Measurements from ENCODE around the gene CCDC15. TPM values are rescaled to one million over a fixed set of nuclear protein-coding genes. Genes with fewer than 3 reads are reported as not detected.

The CCDC15 gene
- total RNA-seq, 4 donors from 2014 or later, result under 0.01 to 3.5 (median 1.7) TPM

GRCh38 chr11:124987096-124987495 is 33.1 kb downstream of the CCDC15 start:
- DNase-seq, result no peak
- intact Hi-C loops (cut with DNase I; ENCODE audit: low total_unique reads), result no loop called here
- Histone ChIP-seq H3K9me3 (no peaks in the 10 kb centered on the region), H3K27ac (no peak overlapping the region), H3K4me1 (no peaks in the 10 kb centered on the region), H3K27me3 (no peaks in the 10 kb centered on the region), H3K36me3 (no peaks in the 10 kb centered on the region), H3K4me3 (no peak overlapping the region)
- no peak for TF ChIP-seq CTCF (IDR thresholded peaks at IDR 0.05)
- no peak for TF ChIP-seq POLR2A (IDR thresholded peaks at IDR 0.05)

- Histone ChIP-seq H3K4me3 (no peak overlapping the region), H3K27ac (no peak overlapping the region), H3K4me1 (no peaks in the 10 kb centered on the region), H3K27me3 (no peaks in the 10 kb centered on the region), H3K36me3 (no peaks in the 10 kb centered on the region), H3K9me3 (no peaks in the 10 kb centered on the region)
- intact Hi-C loops (cut with DNase I; ENCODE audit: low total_unique reads), result no loop called here
- TF ChIP-seq POLR2A (IDR thresholded peaks at IDR 0.05) (no peak), CTCF (IDR thresholded peaks at IDR 0.05) (no peak)
- DNase-seq, result no peak
Measured at GRCh38 chr11:124988063-124988462, 34.1 kb downstream of the CCDC15 start.

GRCh38 chr11:125001079-125001778 is 47.2 kb downstream of the CCDC15 start:
- H3K4me3 ChIP-seq, result no peak overlapping the region
- no peak for DNase-seq
- H3K4me1 ChIP-seq, result no peaks in the 10 kb centered on the region
- no peaks in the 10 kb centered on the region for H3K27me3 ChIP-seq
- no peaks in the 10 kb centered on the region for H3K9me3 ChIP-seq
- no peaks in the 10 kb centered on the region for H3K36me3 ChIP-seq
- TF ChIP-seq POLR2A (IDR thresholded peaks at IDR 0.05) (no peak), CTCF (IDR thresholded peaks at IDR 0.05) (no peak)
- no peak overlapping the region for H3K27ac ChIP-seq
- intact Hi-C loops (cut with DNase I; ENCODE audit: low total_unique reads), result no loop called here

- Histone ChIP-seq H3K27ac (no peak overlapping the region), H3K9me3 (no peaks in the 10 kb centered on the region), H3K4me3 (no peak overlapping the region), H3K27me3 (no peaks in the 10 kb centered on the region), H3K4me1 (no peaks in the 10 kb centered on the region), H3K36me3 (no peaks in the 10 kb centered on the region)
- intact Hi-C loops (cut with DNase I; ENCODE audit: low total_unique reads), result no loop called here
- no peak for DNase-seq
- TF ChIP-seq POLR2A (IDR thresholded peaks at IDR 0.05) (no peak), CTCF (IDR thresholded peaks at IDR 0.05) (no peak)
Measured at GRCh38 chr11:125001849-125002248, 47.8 kb downstream of the CCDC15 start.

- no peak overlapping the region for H3K27ac ChIP-seq
- no peaks in the 10 kb centered on the region for H3K9me3 ChIP-seq
- no peaks in the 10 kb centered on the region for H3K27me3 ChIP-seq
- H3K36me3 ChIP-seq, result no peaks in the 10 kb centered on the region
- no peak overlapping the region for H3K4me3 ChIP-seq
- TF ChIP-seq CTCF (IDR thresholded peaks at IDR 0.05) (no peak), POLR2A (IDR thresholded peaks at IDR 0.05) (no peak)
- no peak for DNase-seq
- intact Hi-C loops (cut with DNase I; ENCODE audit: low total_unique reads), result no loop called here
- H3K4me1 ChIP-seq, result no peaks in the 10 kb centered on the region
Measured at GRCh38 chr11:125005491-125005890, 51.5 kb downstream of the CCDC15 start.
